ENCODE data around the gene PDE7B.

Gene PDE7B

GRCh38 chr6:135993361-135993760 is 141.9 kb downstream of the PDE7B start:
- 88 to 92% methylated on average over 3 of the region's 3 CpGs for WGBS, 2 experiments
- no peaks in the 10 kb centered on the region for H3K36me3 ChIP-seq (ENCODE audit: control insufficient read depth, insufficient read depth, low read length)
- no peaks in the 10 kb centered on the region for H3K4me1 ChIP-seq (ENCODE audit: control insufficient read depth, insufficient read depth, low read length)
- no peak overlapping the region for H3K27ac ChIP-seq (ENCODE audit: insufficient read depth, low read depth, low read length, poor library complexity, severe bottlenecking)
- H3K4me3 ChIP-seq (ENCODE audit: insufficient read depth, low read depth, low read length) = no peak overlapping the region
- H3K27me3 ChIP-seq (ENCODE audit: control insufficient read depth, insufficient read depth, low read length, poor library complexity, severe bottlenecking) = no peaks in the 10 kb centered on the region
- H3K9me3 ChIP-seq (ENCODE audit: control insufficient read depth, low read length) = no peaks in the 10 kb centered on the region

- H3K27ac ChIP-seq (ENCODE audit: insufficient read depth, low read depth, low read length, poor library complexity, severe bottlenecking) = no peak overlapping the region
- H3K9me3 ChIP-seq (ENCODE audit: control insufficient read depth, low read length) = no peaks in the 10 kb centered on the region
- no peak overlapping the region for H3K4me3 ChIP-seq (ENCODE audit: insufficient read depth, low read depth, low read length)
- H3K4me1 ChIP-seq (ENCODE audit: control insufficient read depth, insufficient read depth, low read length) = no peaks in the 10 kb centered on the region
- no peaks in the 10 kb centered on the region for H3K36me3 ChIP-seq (ENCODE audit: control insufficient read depth, insufficient read depth, low read length)
- no peaks in the 10 kb centered on the region for H3K27me3 ChIP-seq (ENCODE audit: control insufficient read depth, insufficient read depth, low read length, poor library complexity, severe bottlenecking)
- WGBS, 2 experiments = 91% methylated on average over 5 of the region's 5 CpGs
Observed at GRCh38 chr6:135994857-135995544, 143.5 kb downstream of the PDE7B start.

GRCh38 chr6:135995545-135995898 is 144.0 kb downstream of the PDE7B start:
- Histone ChIP-seq H3K4me1 (ENCODE audit: control insufficient read depth, insufficient read depth, low read length) (no peaks in the 10 kb centered on the region), H3K27me3 (ENCODE audit: control insufficient read depth, insufficient read depth, low read length, poor library complexity, severe bottlenecking) (no peaks in the 10 kb centered on the region), H3K4me3 (ENCODE audit: insufficient read depth, low read depth, low read length) (no peak overlapping the region), H3K27ac (ENCODE audit: insufficient read depth, low read depth, low read length, poor library complexity, severe bottlenecking) (no peak overlapping the region), H3K36me3 (ENCODE audit: control insufficient read depth, insufficient read depth, low read length) (no peaks in the 10 kb centered on the region), H3K9me3 (ENCODE audit: control insufficient read depth, low read length) (no peaks in the 10 kb centered on the region)
- WGBS, 2 experiments = 83 to 94% methylated on average over 2 to 3 of the region's 3 CpGs

DNA sequence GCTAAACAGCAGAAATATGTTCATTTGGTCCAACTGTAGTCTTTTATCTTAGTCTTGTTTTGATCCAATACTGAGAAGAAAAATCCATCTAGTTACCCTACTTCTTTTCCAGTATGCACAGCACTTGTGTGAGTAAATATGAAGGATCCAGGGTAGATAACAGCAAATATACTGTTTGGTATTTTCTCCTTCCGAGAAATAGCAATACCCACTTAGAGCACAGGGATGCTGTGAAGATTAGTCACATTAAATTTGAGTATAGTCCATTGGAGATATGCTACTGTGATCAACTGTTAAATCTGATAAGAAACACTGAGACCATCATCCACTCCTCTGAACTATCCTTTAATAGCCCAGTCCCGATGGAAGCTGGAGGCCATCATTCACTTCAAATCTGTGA is 145.2 kb downstream of the PDE7B start:
- Histone ChIP-seq H3K27ac (ENCODE audit: insufficient read depth, low read depth, low read length, poor library complexity, severe bottlenecking) (no peak overlapping the region), H3K27me3 (ENCODE audit: control insufficient read depth, insufficient read depth, low read length, poor library complexity, severe bottlenecking) (no peaks in the 10 kb centered on the region), H3K9me3 (ENCODE audit: control insufficient read depth, low read length) (no peaks in the 10 kb centered on the region), H3K4me3 (ENCODE audit: insufficient read depth, low read depth, low read length) (no peak overlapping the region), H3K4me1 (ENCODE audit: control insufficient read depth, insufficient read depth, low read length) (no peaks in the 10 kb centered on the region), H3K36me3 (ENCODE audit: control insufficient read depth, insufficient read depth, low read length) (no peaks in the 10 kb centered on the region)
- WGBS, 2 experiments = 100% methylated on average over 2 of the region's 2 CpGs

GRCh38 chr6:135999393-135999792 is 147.9 kb downstream of the PDE7B start:
- no peak overlapping the region for H3K27ac ChIP-seq (ENCODE audit: insufficient read depth, low read depth, low read length, poor library complexity, severe bottlenecking)
- no peaks in the 10 kb centered on the region for H3K27me3 ChIP-seq (ENCODE audit: control insufficient read depth, insufficient read depth, low read length, poor library complexity, severe bottlenecking)
- 100% methylated on average over 1 of the region's 1 CpG; no CpG with 5 or more reads in 1 of the 2 experiments for WGBS, 2 experiments
- H3K36me3 ChIP-seq (ENCODE audit: control insufficient read depth, insufficient read depth, low read length) = no peaks in the 10 kb centered on the region
- H3K4me1 ChIP-seq (ENCODE audit: control insufficient read depth, insufficient read depth, low read length) = no peaks in the 10 kb centered on the region
- no peak overlapping the region for H3K4me3 ChIP-seq (ENCODE audit: insufficient read depth, low read depth, low read length)
- no peaks in the 10 kb centered on the region for H3K9me3 ChIP-seq (ENCODE audit: control insufficient read depth, low read length)

DNA sequence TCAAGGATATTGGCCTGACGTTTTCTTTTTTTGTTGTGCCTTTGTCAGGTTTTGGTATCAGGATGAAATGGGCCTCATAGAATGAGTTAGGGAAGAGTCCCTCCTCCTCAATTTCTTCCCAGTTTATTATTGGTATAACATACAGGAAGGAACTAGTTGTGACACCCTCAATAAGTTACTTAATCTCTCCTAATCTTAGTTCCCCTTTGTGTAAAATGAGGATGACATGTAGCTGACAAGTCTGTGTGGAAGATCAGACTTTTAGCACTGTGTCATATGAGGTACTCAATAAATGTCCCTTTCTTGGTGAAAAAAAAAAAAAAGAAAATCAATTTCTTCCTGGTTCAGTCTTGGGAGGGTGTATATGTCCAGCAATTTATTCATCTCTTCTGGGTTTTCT is 155.8 kb downstream of the PDE7B start:
- 95 to 100% methylated on average over 1 of the region's 1 CpG for WGBS, 2 experiments

GRCh38 chr6:136011475-136011874 is 160.0 kb downstream of the PDE7B start:
- Histone ChIP-seq H3K36me3 (ENCODE audit: control insufficient read depth, insufficient read depth, low read length) (no peaks in the 10 kb centered on the region), H3K4me3 (ENCODE audit: insufficient read depth, low read depth, low read length) (no peak overlapping the region), H3K27ac (ENCODE audit: insufficient read depth, low read depth, low read length, poor library complexity, severe bottlenecking) (no peak overlapping the region), H3K4me1 (ENCODE audit: control insufficient read depth, insufficient read depth, low read length) (no peaks in the 10 kb centered on the region), H3K9me3 (ENCODE audit: control insufficient read depth, low read length) (no peaks in the 10 kb centered on the region), H3K27me3 (ENCODE audit: control insufficient read depth, insufficient read depth, low read length, poor library complexity, severe bottlenecking) (no peaks in the 10 kb centered on the region)
- WGBS, 2 experiments = 94 to 95% methylated on average over 2 of the region's 2 CpGs

More for the DNA sequence above, 155.8 kb downstream of the PDE7B start:
- H3K9me3 ChIP-seq (ENCODE audit: control insufficient read depth, low read length) = no peaks in the 10 kb centered on the region
- H3K27me3 ChIP-seq (ENCODE audit: control insufficient read depth, insufficient read depth, low read length, poor library complexity, severe bottlenecking) = no peaks in the 10 kb centered on the region
- no peaks in the 10 kb centered on the region for H3K36me3 ChIP-seq (ENCODE audit: control insufficient read depth, insufficient read depth, low read length)
- H3K27ac ChIP-seq (ENCODE audit: insufficient read depth, low read depth, low read length, poor library complexity, severe bottlenecking) = no peak overlapping the region
- no peaks in the 10 kb centered on the region for H3K4me1 ChIP-seq (ENCODE audit: control insufficient read depth, insufficient read depth, low read length)
- no peak overlapping the region for H3K4me3 ChIP-seq (ENCODE audit: insufficient read depth, low read depth, low read length)

GRCh38 chr6:136012198-136012887 is 160.8 kb downstream of the PDE7B start:
- Histone ChIP-seq H3K27me3 (ENCODE audit: control insufficient read depth, insufficient read depth, low read length, poor library complexity, severe bottlenecking) (no peaks in the 10 kb centered on the region), H3K4me3 (ENCODE audit: insufficient read depth, low read depth, low read length) (no peak overlapping the region), H3K9me3 (ENCODE audit: control insufficient read depth, low read length) (no peaks in the 10 kb centered on the region), H3K27ac (ENCODE audit: insufficient read depth, low read depth, low read length, poor library complexity, severe bottlenecking) (no peak overlapping the region), H3K36me3 (ENCODE audit: control insufficient read depth, insufficient read depth, low read length) (no peaks in the 10 kb centered on the region), H3K4me1 (ENCODE audit: control insufficient read depth, insufficient read depth, low read length) (no peaks in the 10 kb centered on the region)
- WGBS, 2 experiments = 100% methylated on average over 1 of the region's 1 CpG; no CpG with 5 or more reads in 1 of the 2 experiments

DNA sequence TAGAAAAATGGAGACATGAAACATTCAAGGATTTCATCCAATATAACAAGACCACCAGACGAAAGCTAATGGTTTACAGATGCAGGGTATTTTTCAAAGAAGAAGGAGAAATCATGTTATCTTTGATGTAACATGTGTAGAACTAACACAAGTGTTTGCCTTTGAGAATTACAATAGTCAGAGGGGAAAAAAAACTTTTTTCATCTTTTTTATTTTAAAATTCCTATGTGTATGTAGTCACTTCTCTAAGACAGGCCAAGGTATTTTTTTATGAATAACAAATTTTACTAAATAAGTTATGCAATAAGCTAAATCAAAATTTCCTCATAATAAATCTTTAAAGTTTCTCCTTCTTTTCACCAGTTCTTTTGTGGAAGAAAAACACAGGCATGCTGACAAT is 161.4 kb downstream of the PDE7B start:
- H3K9me3 ChIP-seq (ENCODE audit: control insufficient read depth, low read length) = no peaks in the 10 kb centered on the region
- H3K36me3 ChIP-seq (ENCODE audit: control insufficient read depth, insufficient read depth, low read length) = no peaks in the 10 kb centered on the region
- WGBS, 2 experiments = 90 to 100% methylated on average over 1 of the region's 1 CpG
- no peak overlapping the region for H3K27ac ChIP-seq (ENCODE audit: insufficient read depth, low read depth, low read length, poor library complexity, severe bottlenecking)
- no peaks in the 10 kb centered on the region for H3K27me3 ChIP-seq (ENCODE audit: control insufficient read depth, insufficient read depth, low read length, poor library complexity, severe bottlenecking)
- no peaks in the 10 kb centered on the region for H3K4me1 ChIP-seq (ENCODE audit: control insufficient read depth, insufficient read depth, low read length)
- no peak overlapping the region for H3K4me3 ChIP-seq (ENCODE audit: insufficient read depth, low read depth, low read length)

DNA sequence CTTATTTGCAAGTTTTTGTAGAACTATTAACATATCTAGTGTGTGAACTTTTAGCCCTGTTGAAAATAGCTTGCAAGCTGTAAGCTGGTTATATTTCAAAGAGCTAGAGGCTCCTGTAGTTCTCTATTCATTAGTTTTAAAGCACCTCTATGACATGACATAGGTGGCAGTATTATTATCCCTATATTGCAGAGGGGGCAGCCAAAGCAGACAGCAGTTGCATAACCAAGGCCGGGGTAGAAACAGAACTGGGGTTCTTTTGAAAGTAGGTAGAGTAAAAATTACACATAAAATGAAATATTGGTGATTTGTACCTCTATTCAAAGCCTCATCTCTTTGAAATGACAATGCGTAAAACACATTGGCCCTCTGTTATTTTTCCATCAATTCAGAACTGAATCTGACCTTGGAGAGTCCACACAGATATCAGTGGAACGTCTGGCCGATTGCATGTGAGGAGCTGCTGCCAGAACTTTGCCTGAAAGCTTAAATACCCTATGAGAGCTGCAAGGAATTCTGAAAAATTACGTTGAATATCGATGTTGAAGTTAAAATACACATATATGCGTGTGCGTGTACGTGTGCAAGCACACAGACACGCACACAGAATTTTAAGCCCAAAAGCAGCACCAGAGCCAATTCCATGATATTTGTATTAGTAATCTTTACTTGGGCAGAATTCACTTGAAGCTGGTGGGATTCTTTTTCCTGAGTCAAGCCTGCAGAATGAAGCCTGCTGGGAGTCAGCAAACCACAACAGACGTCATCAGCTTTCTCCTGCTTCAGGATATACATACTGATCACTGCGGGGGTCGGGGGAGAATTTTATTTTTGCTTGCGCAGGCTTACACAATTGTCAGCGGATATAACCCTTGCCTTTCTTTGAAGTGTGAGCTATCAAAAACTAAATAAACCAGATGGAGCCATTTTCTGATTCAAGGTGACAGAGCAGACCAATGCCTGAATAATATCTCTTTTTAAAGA is 163.2 kb downstream of the PDE7B start:
- 82 to 85% methylated on average over 15 of the region's 15 CpGs for WGBS, 2 experiments
- no peak overlapping the region for H3K4me3 ChIP-seq (ENCODE audit: insufficient read depth, low read depth, low read length)
- no peaks in the 10 kb centered on the region for H3K36me3 ChIP-seq (ENCODE audit: control insufficient read depth, insufficient read depth, low read length)
- no peaks in the 10 kb centered on the region for H3K27me3 ChIP-seq (ENCODE audit: control insufficient read depth, insufficient read depth, low read length, poor library complexity, severe bottlenecking)
- no peaks in the 10 kb centered on the region for H3K9me3 ChIP-seq (ENCODE audit: control insufficient read depth, low read length)
- no peaks in the 10 kb centered on the region for H3K4me1 ChIP-seq (ENCODE audit: control insufficient read depth, insufficient read depth, low read length)
- no peak overlapping the region for H3K27ac ChIP-seq (ENCODE audit: insufficient read depth, low read depth, low read length, poor library complexity, severe bottlenecking)
